ENCODE measurements around the gene BMP8A. TPM values are rescaled to one million over a fixed set of nuclear protein-coding genes. Genes with fewer than 3 reads are reported as not detected.
A peak's percentile ranks its signal among the peaks of the same experiment; 100 is the strongest.
"Not testable (repeated sequence)": the region's sequence is repeated elsewhere in the genome, so short reads cannot be mapped to it uniquely, and the experiment has no call there.

Gene BMP8A
- total RNA-seq, 1 donor = 0.27 TPM

- DNase-seq (ENCODE audit: low read depth in 2 of 3, low spot score in 2 of 3) = no peak
Measured at GRCh38 chr1:39524591-39525365, 33.3 kb downstream of the BMP8A start.

GRCh38 chr1:39525366-39526165, 34.1 kb downstream of the BMP8A start:
- DNase-seq (ENCODE audit: low read depth in 2 of 3, low spot score in 2 of 3) = peak in 1 of 3 donors; percentile 74

- DNase-seq (ENCODE audit: low read depth in 2 of 3, low spot score in 2 of 3) = no peak
Measured at GRCh38 chr1:39526466-39527189, 35.2 kb downstream of the BMP8A start.

GRCh38 chr1:39527190-39527579, 35.7 kb downstream of the BMP8A start:
- DNase-seq (ENCODE audit: low read depth in 2 of 3, low spot score in 2 of 3) = not testable (repeated sequence)

GRCh38 chr1:39528082-39528481, 36.6 kb downstream of the BMP8A start:
- no peak for DNase-seq (ENCODE audit: low read depth in 2 of 3, low spot score in 2 of 3)

- DNase-seq (ENCODE audit: low read depth in 2 of 3, low spot score in 2 of 3) = no peak
Measured at GRCh38 chr1:39529901-39530535, 38.6 kb downstream of the BMP8A start.

GRCh38 chr1:39531526-39531925, 40.1 kb downstream of the BMP8A start:
- no peak for DNase-seq (ENCODE audit: low read depth in 2 of 3, low spot score in 2 of 3)

GRCh38 chr1:39533442-39533841, 42.0 kb downstream of the BMP8A start:
- no peak for DNase-seq (ENCODE audit: low read depth in 2 of 3, low spot score in 2 of 3)

- no peak for DNase-seq (ENCODE audit: low read depth in 2 of 3, low spot score in 2 of 3)
Measured at GRCh38 chr1:39538531-39539251, 47.3 kb downstream of the BMP8A start.

GRCh38 chr1:39539252-39539790, 47.9 kb downstream of the BMP8A start:
- peak; percentile 25 to 67 (median 49) for DNase-seq (ENCODE audit: low read depth in 2 of 3, low spot score in 2 of 3)

GRCh38 chr1:39540504-39541031, 49.1 kb downstream of the BMP8A start:
- DNase-seq (ENCODE audit: low read depth in 2 of 3, low spot score in 2 of 3) = no peak

- no peak for DNase-seq (ENCODE audit: low read depth in 2 of 3, low spot score in 2 of 3)
Measured at GRCh38 chr1:39542924-39543323, 51.5 kb downstream of the BMP8A start.

GRCh38 chr1:39544327-39544726, 52.9 kb downstream of the BMP8A start:
- peak in 1 of 3 donors; percentile 14 for DNase-seq (ENCODE audit: low read depth in 2 of 3, low spot score in 2 of 3)

GRCh38 chr1:39545531-39545930, 54.1 kb downstream of the BMP8A start:
- no peak for DNase-seq (ENCODE audit: low read depth in 2 of 3, low spot score in 2 of 3)

- no peak for DNase-seq (ENCODE audit: low read depth in 2 of 3, low spot score in 2 of 3)
Measured at GRCh38 chr1:39554277-39554676, 62.8 kb downstream of the BMP8A start.

- no peak for DNase-seq (ENCODE audit: low read depth in 2 of 3, low spot score in 2 of 3)
Measured at GRCh38 chr1:39561279-39561678, 69.8 kb downstream of the BMP8A start.

GRCh38 chr1:39562886-39563285, 71.5 kb downstream of the BMP8A start:
- no peak for DNase-seq (ENCODE audit: low read depth in 2 of 3, low spot score in 2 of 3)

GRCh38 chr1:39563669-39564068, 72.2 kb downstream of the BMP8A start:
- DNase-seq (ENCODE audit: low read depth in 2 of 3, low spot score in 2 of 3) = no peak

- DNase-seq (ENCODE audit: low read depth in 2 of 3, low spot score in 2 of 3) = no peak
Measured at GRCh38 chr1:39564340-39564739, 72.9 kb downstream of the BMP8A start.

GRCh38 chr1:39564941-39565340, 73.5 kb downstream of the BMP8A start:
- no peak for DNase-seq (ENCODE audit: low read depth in 2 of 3, low spot score in 2 of 3)

Measured in hematopoietic multipotent progenitor cell (in vitro differentiated cells).